IgD-negative memory B cell (primary cell): Measurements from ENCODE around the gene POLA1. TPM values are rescaled to one million over a fixed set of nuclear protein-coding genes. Genes with fewer than 3 reads are reported as not detected.

ENCODE experiments used
- H3K27ac Mint-ChIP-seq, 3 donors: one replicate each; pipeline ENCODE4 v1.8.0; 2020 to 2022; ENCODE audit warnings: mild to moderate bottlenecking in 3 of 3, mixed read lengths in 3 of 3, moderate library complexity in 1 of 3
- H3K27me3 Mint-ChIP-seq: one replicate; pipeline ENCODE4 v1.8.0; 2021; ENCODE audit warnings: mixed read lengths
- H3K36me3 Mint-ChIP-seq: one replicate; pipeline ENCODE4 v1.8.0; 2020; ENCODE audit warnings: mild to moderate bottlenecking, mixed read lengths
- H3K4me1 Mint-ChIP-seq, 3 donors: one replicate each; pipeline ENCODE4 v1.8.0; 2020 to 2022; ENCODE audit warnings: mixed read lengths in 3 of 3, mild to moderate bottlenecking in 1 of 3
- H3K4me3 Mint-ChIP-seq, 4 donors: one replicate each; pipeline ENCODE4 v1.8.0; 2020 to 2022; ENCODE audit warnings: mild to moderate bottlenecking in 4 of 4, mixed read lengths in 4 of 4, moderate library complexity in 3 of 4
- H3K9me3 Mint-ChIP-seq, 3 donors: one replicate each; pipeline ENCODE4 v1.8.0; 2020 to 2021; ENCODE audit warnings: mixed read lengths in 3 of 3, mild to moderate bottlenecking in 1 of 3
- polyA plus RNA-seq: library from polyadenylated mRNA; unstranded; fragments of 300-500 nt; fragmentation: Illumina TruSeq; gene quantifications from one replicate; pipeline ENCODE4 v1.2.3, GENCODE V29; 2021

POLA1 gene
- polyA plus RNA-seq, 1 donor from 2014 or later, result 4.3 TPM

GRCh38 chrX:25006586-25007058, 312.9 kb downstream of the POLA1 start:
- Mint-ChIP-seq H3K27ac (peak overlapping the region in 2 of 3 donors; percentile 4 to 43), H3K27me3 (peaks cover 43% of the 10 kb centered on the region), H3K4me1 (peaks cover 0 to 8% (median 8%) of the 10 kb centered on the region in 3 donors), H3K4me3 (peak overlapping the region in 3 of 4 donors; percentile 12 to 67 (median 66)), H3K9me3 (peaks cover 0 to 3% (median 0%) of the 10 kb centered on the region in 3 donors), H3K36me3 (no peaks in the 10 kb centered on the region)

- no peaks in the 10 kb centered on the region for H3K36me3 Mint-ChIP-seq
- H3K4me1 Mint-ChIP-seq, result peaks cover 0 to 8% (median 8%) of the 10 kb centered on the region in 3 donors
- peaks cover 39% of the 10 kb centered on the region for H3K27me3 Mint-ChIP-seq
- H3K27ac Mint-ChIP-seq, result peak overlapping the region in 1 of 3 donors; percentile 15
- peaks cover 0 to 3% (median 0%) of the 10 kb centered on the region in 3 donors for H3K9me3 Mint-ChIP-seq
- H3K4me3 Mint-ChIP-seq, result peak overlapping the region in 2 of 4 donors; percentile 54 to 66
These were observed 313.6 kb downstream of the POLA1 start for GRCh38 chrX:25007059-25008053.

- Mint-ChIP-seq H3K36me3 (no peaks in the 10 kb centered on the region), H3K4me1 (peaks cover 0 to 7% (median 7%) of the 10 kb centered on the region in 3 donors), H3K27me3 (peaks cover 33% of the 10 kb centered on the region), H3K9me3 (no peaks in the 10 kb centered on the region), H3K4me3 (peak overlapping the region in 2 of 4 donors; percentile 8 to 28), H3K27ac (peak overlapping the region in 2 of 3 donors; percentile 23 to 34)
These were observed 315.7 kb downstream of the POLA1 start for GRCh38 chrX:25009407-25009806.

DNA sequence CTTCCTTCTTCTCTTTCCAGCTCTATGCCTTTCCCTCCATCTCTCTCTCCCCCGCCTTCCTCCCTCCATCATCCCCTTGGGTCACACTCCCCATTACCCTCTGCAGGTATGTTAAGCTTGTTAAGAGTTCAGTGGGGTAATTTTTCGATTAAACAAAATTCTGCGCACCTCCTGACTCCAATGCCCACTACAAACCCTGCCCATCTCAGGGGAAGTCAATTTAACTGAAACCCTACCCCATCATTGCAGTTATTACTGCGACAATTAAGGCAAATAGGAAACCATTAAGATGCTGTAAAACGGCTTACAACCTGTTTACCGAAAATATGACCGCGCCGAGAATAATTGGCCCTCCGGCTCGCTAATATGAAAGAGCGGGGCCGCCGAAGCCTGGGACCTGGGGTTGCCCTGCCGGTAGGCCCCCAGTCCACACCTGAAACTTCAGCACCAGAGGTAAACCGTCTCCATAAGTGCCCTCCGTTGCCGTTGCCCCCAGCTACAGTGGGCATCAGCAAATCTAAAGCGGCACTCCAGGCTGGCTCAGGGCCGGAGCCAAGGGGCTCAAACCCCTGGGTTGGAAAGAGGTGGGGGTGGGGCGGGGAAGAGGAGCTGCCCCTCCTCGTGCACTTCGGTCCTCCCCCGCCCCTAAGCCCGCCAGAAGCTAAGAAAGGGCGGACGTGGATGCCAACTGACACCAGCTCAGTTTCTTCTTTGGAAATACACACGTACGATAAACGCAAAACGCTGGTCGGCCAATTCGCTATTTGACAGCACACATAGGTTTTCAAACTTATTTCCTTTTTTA, 317.3 kb downstream of the POLA1 start:
- Mint-ChIP-seq H3K27me3 (peaks cover 36% of the 10 kb centered on the region), H3K36me3 (no peaks in the 10 kb centered on the region), H3K27ac (no peak overlapping the region), H3K4me1 (peaks cover 0 to 6% (median 5%) of the 10 kb centered on the region in 3 donors), H3K4me3 (peak overlapping the region in 1 of 4 donors; percentile 39), H3K9me3 (no peaks in the 10 kb centered on the region)

- peak overlapping the region in 1 of 3 donors; percentile 32 for H3K27ac Mint-ChIP-seq
- peaks cover 0 to 4% (median 3%) of the 10 kb centered on the region in 3 donors for H3K4me1 Mint-ChIP-seq
- peaks cover 38% of the 10 kb centered on the region for H3K27me3 Mint-ChIP-seq
- no peaks in the 10 kb centered on the region for H3K36me3 Mint-ChIP-seq
- H3K9me3 Mint-ChIP-seq, result peaks cover 0 to 2% (median 0%) of the 10 kb centered on the region in 3 donors
- peak overlapping the region; percentile 48 to 82 (median 66) for H3K4me3 Mint-ChIP-seq
These were observed 318.1 kb downstream of the POLA1 start for GRCh38 chrX:25011589-25012432.

DNA sequence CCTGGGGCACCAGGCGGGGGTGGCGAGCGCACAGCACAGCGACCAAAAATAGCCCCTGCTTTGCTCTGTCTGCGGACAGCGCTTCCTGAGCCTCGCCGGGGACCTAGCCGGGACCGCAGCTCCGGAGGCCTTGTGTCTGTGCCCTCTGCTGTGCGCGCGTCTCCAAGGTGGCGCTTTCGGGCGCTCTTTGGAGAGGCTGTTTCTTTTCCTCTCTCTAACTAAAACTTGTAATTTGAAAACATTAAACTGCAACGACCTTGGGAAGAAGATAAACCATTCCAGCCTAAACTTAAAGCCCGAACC, 318.7 kb downstream of the POLA1 start:
- peaks cover 0 to 2% (median 0%) of the 10 kb centered on the region in 3 donors for H3K9me3 Mint-ChIP-seq
- no peaks in the 10 kb centered on the region for H3K36me3 Mint-ChIP-seq
- H3K4me3 Mint-ChIP-seq, result peak overlapping the region in 3 of 4 donors; percentile 64 to 82 (median 67)
- H3K27me3 Mint-ChIP-seq, result peaks cover 42% of the 10 kb centered on the region
- peak overlapping the region in 1 of 3 donors; percentile 32 for H3K27ac Mint-ChIP-seq
- peaks cover 0 to 3% (median 3%) of the 10 kb centered on the region in 3 donors for H3K4me1 Mint-ChIP-seq

GRCh38 chrX:25012793-25013631, 319.3 kb downstream of the POLA1 start:
- H3K4me3 Mint-ChIP-seq, result peak overlapping the region; percentile 61 to 84 (median 67)
- peaks cover 0 to 3% (median 3%) of the 10 kb centered on the region in 3 donors for H3K4me1 Mint-ChIP-seq
- H3K27me3 Mint-ChIP-seq, result peaks cover 42% of the 10 kb centered on the region
- H3K9me3 Mint-ChIP-seq, result peaks cover 0 to 2% (median 0%) of the 10 kb centered on the region in 3 donors
- H3K27ac Mint-ChIP-seq, result no peak overlapping the region
- no peaks in the 10 kb centered on the region for H3K36me3 Mint-ChIP-seq

DNA sequence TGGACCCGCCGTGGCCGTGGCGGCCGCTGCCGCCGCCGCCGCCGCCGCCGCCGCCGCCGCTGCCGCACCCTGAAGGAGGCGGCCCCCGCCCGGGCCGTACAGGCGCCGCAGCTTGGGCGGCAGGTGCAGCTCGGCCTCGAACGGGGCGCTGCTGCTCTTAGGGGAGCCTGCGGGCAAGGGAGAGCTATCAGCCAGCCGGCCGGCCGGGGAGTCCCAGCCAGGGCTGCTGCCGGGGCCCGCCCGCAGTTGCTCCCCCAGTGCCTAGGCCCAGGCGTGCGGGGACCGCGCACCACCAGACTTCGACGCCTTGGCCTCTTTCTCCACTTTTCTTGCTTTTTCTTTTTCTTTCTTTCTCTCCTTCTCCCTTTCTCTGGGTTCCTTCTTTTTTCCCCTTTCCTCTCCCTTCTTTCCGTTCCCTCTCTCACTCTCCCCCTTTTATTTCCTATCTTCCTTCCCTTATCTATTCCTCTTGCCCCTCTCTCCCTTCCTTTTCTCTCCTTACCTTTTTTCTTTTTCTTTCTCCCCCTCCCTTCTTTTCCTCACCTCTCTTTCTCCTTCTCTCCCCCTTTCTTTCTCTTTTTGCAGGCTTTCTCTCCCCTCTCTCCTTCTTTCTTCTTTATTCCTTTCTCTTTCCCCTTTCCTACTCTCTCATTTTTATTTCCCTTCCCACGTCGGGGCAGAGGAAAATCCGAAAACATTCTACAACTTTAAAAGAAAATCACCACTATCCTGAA, 320.1 kb downstream of the POLA1 start:
- no peak overlapping the region for H3K27ac Mint-ChIP-seq

GRCh38 chrX:25014366-25014838, 320.7 kb downstream of the POLA1 start:
- H3K36me3 Mint-ChIP-seq, result no peaks in the 10 kb centered on the region

More for the DNA sequence above, 320.1 kb downstream of the POLA1 start:
- Mint-ChIP-seq H3K4me3 (peak overlapping the region in 3 of 4 donors; percentile 9 to 63 (median 21)), H3K4me1 (peaks cover 0 to 3% (median 3%) of the 10 kb centered on the region in 3 donors), H3K36me3 (no peaks in the 10 kb centered on the region), H3K27me3 (peaks cover 42% of the 10 kb centered on the region), H3K9me3 (peaks cover 0 to 2% (median under 1%) of the 10 kb centered on the region in 3 donors)

DNA sequence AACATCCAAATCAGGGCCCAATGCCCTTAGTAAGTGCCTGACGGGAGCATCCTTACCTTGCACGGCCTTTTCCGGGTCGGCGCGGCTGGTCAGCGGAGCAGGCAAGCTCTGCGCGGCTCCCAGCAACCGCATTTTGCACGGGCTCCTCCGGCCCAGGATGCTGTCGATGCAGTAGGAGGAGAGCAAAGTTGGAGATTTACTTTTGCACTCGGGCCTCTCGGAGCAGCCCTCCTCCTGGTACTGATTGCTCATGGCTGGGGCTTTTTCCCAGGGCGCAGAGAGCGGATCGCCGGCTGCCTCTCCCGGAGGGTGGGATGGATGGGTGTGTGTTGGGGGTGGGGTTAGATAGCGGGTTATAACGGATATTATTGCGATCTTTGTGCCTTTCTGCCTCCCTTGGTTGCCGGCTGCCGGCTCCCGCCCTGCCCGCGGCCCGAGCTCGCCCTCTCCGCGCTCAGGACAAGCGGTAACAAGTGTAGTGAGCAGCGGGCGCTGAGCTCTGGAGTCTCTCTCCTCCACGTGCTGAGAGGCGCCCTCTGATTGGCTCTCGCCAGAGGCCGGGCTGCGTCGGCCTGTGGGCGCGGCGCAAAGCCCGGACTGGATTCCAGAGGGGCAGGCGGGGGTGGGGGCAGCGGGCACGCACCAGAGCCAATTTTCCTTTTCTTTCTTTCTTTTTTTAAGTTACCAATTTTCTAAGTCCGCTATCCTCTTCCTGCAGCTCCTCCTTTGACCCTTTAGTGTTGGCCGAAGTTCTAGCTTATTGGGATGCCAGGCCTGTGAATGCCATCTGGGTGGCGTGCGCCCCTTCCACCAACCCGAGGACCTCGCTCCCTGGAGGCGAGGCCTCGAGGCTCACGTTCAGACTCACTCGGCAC, 322.0 kb downstream of the POLA1 start, which contains the start of gene ARX:
Gene ARX (minus strand): TSS at position 480 of the 875 bp plus-strand sequence. CDS start 228 bp downstream, at position 252.
- H3K36me3 Mint-ChIP-seq, result no peaks in the 10 kb centered on the region
- peaks cover 39% of the 10 kb centered on the region for H3K27me3 Mint-ChIP-seq
- H3K4me3 Mint-ChIP-seq, result peak within 1 kb of the TSS in 3 of 4 donors; percentile 47 to 81 (median 57)
- peak within 1 kb of the TSS in 2 of 3 donors; percentile 35 to 67 for H3K27ac Mint-ChIP-seq
- peaks cover 0 to 2% (median 2%) of the 10 kb centered on the region in 3 donors for H3K9me3 Mint-ChIP-seq
- peaks cover 0 to 3% (median 3%) of the 10 kb centered on the region in 3 donors for H3K4me1 Mint-ChIP-seq

More at GRCh38 chrX:25014366-25014838, 320.7 kb downstream of the POLA1 start:
- H3K9me3 Mint-ChIP-seq, result peaks cover 0 to 2% (median 2%) of the 10 kb centered on the region in 3 donors
- H3K27me3 Mint-ChIP-seq, result peaks cover 41% of the 10 kb centered on the region
- H3K27ac Mint-ChIP-seq, result no peak overlapping the region
- peaks cover 0 to 3% (median 3%) of the 10 kb centered on the region in 3 donors for H3K4me1 Mint-ChIP-seq
- H3K4me3 Mint-ChIP-seq, result no peak overlapping the region

GRCh38 chrX:25016361-25016671, 322.6 kb downstream of the POLA1 start:
- Mint-ChIP-seq H3K27me3 (peaks cover 40% of the 10 kb centered on the region), H3K4me1 (peaks cover 3% of the 10 kb centered on the region in 3 donors), H3K4me3 (peak overlapping the region in 3 of 4 donors; percentile 33 to 57 (median 52)), H3K9me3 (peaks cover 0 to 2% (median 2%) of the 10 kb centered on the region in 3 donors), H3K36me3 (no peaks in the 10 kb centered on the region), H3K27ac (peak overlapping the region in 1 of 3 donors; percentile 67)
